Fibroblast of skin of back (primary cell): Measurements from ENCODE around the gene MXRA8. TPM values are rescaled to one million over a fixed set of nuclear protein-coding genes. Genes with fewer than 3 reads are reported as not detected.
A peak's percentile ranks its signal among the peaks of the same experiment; 100 is the strongest.
"Not testable (repeated sequence)": the region's sequence is repeated elsewhere in the genome, so short reads cannot be mapped to it uniquely, and the experiment has no call there.

ENCODE experiments used
- DNase-seq: peaks from one replicate; pipeline ENCODE4 v3.0.0-alpha.2; 2013
- polyA plus RNA-seq, 2 experiments: library from polyadenylated mRNA; unstranded; fragments of 120-200 nt; gene quantifications; one replicate each; pipeline ENCODE4 v1.2.1, GENCODE V29; 2013; ENCODE audit not compliant: insufficient read length in 2 of 2

Gene MXRA8, protein sequence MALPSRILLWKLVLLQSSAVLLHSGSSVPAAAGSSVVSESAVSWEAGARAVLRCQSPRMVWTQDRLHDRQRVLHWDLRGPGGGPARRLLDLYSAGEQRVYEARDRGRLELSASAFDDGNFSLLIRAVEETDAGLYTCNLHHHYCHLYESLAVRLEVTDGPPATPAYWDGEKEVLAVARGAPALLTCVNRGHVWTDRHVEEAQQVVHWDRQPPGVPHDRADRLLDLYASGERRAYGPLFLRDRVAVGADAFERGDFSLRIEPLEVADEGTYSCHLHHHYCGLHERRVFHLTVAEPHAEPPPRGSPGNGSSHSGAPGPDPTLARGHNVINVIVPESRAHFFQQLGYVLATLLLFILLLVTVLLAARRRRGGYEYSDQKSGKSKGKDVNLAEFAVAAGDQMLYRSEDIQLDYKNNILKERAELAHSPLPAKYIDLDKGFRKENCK
- 403 TPM for polyA plus RNA-seq (2013, experiment 1 of 2; ENCODE audit: insufficient read length)
- polyA plus RNA-seq (2013, experiment 2 of 2; ENCODE audit: insufficient read length), result 386 TPM

GRCh38 chr1:1358433-1359271 lies at the start of gene MXRA8:
Gene MXRA8, minus strand, starts transcription at chr1:1358555. Its CDS starts 51 bp downstream, at chr1:1358504.
- peak; percentile 94 for DNase-seq

- DNase-seq, result peak; percentile 38
Measured at GRCh38 chr1:1407636-1408318, 49.4 kb upstream of the MXRA8 start.

DNA sequence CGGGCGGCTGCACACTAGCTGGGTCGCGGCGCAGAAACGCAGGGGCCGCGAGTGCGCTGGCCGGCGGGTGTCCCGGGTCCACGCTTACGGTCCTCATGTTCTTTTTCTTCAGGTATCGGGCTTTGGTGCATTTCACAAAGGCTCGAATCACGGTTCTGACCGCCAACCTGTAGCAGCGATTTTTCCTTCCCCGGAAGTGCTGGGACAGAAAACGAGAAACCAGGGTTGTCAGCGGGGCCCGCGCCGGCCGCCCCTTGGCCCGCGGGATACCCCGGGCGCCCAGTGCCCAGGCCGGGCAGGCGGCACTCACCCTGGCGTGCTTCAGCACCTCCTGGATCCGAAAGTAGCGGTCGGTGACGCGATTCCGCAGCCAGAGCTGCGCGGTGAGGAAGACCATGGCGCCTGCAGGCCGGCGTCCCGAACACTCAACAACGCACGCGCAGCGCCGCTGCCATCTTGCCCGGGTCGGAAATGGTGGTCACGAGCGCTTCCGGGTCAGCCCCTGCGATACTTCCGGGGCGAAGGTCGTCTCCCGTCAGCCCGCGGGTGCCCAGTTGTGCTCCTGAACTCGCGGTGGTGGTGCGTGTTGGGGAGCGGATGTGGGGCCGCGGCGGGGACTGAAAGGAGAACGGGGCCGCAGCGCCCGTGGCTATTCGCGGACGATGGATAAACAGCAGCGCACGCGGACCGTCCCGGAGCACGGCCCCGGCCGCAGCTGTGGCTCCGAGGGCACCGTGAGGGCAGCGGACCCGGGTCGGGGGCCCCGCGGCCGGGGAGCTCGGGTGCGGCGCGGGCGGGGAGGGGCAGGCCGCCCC lies 48.7 kb upstream of the MXRA8 start, which contains the start of gene MRPL20:
Gene MRPL20 (minus strand): TSS at position 473 of the 815 bp plus-strand sequence. CDS start 76 bp downstream, at position 397.
- DNase-seq, result peak; percentile 92

DNA sequence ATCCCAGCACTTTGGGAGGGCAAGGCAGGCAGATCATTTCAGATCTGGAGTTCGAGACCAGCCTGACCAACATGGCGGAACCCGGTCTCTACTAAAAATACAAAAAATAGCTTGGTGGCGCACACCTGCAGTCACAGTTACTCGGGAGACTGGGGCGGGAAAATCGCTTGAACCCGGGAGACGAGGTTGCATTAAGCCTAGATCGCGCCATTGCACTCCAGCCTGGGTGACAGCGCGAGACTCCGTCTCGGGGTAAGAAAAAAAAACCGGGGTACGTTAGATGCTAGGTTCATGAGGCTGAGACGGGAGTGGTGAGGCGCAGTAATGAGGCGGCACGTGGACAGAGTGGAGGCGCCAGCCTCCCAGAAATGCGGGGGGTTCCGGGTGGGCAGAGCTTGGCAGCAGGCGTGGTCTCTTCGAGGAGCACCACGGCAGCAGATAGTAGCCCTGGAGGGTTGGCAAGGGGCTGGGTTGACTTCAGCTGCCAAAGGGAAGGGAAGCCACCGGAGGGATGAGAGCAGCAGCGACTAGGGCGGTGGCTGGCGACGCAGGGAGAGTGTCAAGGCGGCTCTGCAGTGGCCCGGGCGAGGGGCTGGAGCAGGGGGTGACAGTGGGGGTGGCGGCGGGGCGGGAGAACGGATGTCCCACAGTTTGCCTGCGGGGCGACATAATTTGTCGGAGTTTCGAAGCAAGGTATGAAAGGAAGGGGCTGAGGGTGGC lies 47.9 kb upstream of the MXRA8 start:
- no peak for DNase-seq

- DNase-seq, result no peak
Measured at GRCh38 chr1:1403653-1404052, 45.3 kb upstream of the MXRA8 start.

DNA sequence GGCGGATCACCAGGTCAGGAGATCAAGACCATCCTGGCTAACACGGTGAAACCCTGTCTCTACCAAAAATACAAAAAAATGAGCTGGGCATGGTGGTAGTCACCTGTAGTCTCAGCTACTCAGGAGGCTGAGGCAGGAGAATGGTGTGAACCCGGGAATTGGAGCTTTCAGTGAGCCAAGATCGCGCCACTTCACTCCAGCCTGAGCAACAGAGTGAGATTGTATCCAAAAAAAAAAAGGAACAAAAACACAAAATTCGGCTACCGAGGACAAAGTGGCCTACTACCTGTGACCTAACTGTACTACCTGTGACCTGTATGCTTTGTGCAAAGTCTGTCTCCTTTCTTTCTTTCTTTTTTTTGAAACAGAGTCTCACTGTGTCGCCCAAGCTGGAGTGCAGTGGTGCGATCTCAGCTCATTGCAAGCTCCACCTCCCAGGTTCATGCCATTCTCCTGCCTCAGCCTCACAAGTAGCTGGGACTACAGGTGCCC lies 44.6 kb upstream of the MXRA8 start:
- DNase-seq, result not testable (repeated sequence)

DNA sequence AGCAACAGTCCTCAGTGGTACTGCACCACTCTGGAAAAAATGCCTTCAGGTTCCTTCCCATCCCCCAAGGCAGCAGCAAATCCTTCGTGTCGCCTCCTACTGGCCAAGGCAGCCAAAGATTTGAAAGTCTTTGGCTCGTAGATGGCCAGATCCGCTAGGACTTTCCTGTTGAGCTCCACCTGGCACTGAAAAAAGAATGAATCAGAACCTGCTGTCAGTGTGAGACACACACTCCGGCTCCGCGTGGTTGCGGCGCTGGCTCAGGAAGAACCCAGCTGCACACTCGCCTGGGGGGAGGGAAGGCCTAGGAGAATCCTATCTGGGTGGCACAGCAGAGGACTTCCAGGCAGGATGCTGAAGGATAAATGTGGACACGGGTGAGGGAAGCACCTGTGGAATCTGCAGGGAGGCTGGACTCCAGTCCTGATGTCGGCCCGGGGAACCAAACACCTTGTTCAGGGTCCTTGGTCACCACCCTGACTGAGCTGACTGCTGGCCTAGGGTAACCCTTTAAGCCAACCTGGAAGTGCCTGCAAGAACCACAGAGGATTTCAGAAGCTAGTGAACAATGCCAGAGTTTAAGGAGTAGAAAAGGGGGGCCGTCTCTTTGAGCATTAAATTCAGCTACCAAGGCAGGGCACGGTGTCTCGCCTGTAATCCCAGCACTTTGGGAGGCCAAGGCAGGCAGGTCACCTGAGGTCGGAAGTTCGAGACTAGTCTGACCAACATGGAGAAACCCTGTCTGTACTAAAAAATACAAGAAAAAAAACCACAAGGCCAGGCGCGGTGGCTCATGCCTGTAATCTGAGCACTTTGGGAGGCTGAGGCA lies 43.9 kb upstream of the MXRA8 start:
- peak; percentile 52 for DNase-seq

- DNase-seq, result no peak
Measured at GRCh38 chr1:1401457-1402010, 43.2 kb upstream of the MXRA8 start.

DNA sequence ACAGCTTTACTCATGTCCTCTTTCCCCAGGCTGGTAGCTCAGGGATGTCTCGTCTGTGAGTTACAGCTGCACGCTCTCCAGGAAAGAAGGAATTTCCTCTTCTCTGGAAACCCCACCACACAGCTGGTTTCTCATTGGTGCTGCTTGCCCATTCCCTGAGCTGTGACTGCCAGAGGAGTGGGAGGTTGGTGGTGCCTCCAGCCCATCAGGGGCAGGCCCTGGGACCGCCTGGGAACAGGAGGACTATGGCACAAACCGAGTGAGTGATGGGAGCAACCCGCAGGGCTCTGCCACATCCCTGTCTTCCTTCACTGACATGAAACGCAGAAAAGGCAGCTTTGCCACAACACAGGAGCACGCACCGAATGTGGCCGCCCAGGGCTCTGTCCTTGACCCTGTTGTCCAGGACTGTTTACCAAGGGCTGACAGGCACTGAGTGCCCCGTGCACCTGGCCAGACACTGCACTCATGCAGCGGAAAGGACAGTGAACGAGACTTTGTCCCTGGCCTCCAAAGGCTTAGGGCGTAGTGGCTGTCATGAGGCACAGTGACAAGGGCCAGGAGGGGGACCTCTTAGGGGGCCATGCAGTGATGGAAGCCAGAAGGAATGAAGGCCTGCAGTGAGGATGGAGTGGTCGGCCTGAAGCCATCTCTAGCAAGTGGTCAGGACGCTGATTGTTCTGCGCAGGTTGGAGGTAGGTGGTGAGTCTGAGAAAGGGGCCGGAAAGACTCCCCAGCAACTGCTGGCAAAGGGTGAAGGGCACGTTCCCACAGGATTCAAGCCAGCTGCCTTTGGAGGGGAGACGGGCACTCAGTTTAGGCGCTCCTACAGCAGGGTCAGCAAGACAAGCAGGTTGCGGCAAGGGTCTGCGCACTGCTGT lies 42.5 kb upstream of the MXRA8 start:
- DNase-seq, result no peak

GRCh38 chr1:1399872-1400575 lies 41.7 kb upstream of the MXRA8 start:
- DNase-seq, result no peak

DNA sequence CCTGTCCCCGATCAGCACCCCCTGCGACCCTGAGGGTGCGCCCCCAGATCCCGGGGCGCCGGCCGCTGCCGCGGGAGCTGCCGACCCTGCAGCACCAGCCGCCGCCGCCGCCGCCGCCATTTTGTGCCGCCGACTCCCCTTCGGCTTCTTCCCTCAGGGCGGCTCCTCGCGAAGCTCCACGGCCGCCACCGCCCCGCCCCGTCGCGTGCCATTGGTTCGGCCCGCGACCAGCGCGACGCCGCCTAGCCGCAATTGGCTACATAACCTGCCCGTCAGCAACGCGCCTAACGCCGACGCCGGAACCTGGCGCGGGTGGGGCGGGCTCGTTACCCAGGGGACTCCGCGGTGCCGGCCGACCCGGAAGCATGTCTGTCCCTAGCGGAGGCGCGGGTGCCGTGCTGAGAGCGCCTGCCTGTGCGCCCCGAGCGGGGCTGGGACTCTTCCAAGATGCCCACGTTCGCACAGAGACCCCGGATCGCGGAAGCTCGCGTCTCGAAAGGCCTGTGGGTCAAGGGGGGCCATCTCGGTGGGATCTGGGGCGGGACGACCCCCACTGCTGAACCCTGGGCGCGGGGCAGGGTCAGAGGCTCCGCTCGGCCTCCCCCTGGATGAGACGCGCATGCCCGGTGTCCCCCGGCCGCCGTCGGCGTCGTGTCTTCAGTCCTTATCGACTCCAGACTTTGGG lies 41.0 kb upstream of the MXRA8 start, which contains the start of gene CCNL2:
Gene CCNL2 (minus strand): TSS at position 149 of the 685 bp plus-strand sequence. CDS start 29 bp downstream, at position 120.
- DNase-seq, result peak; percentile 98

GRCh38 chr1:1398677-1399186 lies 40.4 kb upstream of the MXRA8 start:
- DNase-seq, result no peak

DNA sequence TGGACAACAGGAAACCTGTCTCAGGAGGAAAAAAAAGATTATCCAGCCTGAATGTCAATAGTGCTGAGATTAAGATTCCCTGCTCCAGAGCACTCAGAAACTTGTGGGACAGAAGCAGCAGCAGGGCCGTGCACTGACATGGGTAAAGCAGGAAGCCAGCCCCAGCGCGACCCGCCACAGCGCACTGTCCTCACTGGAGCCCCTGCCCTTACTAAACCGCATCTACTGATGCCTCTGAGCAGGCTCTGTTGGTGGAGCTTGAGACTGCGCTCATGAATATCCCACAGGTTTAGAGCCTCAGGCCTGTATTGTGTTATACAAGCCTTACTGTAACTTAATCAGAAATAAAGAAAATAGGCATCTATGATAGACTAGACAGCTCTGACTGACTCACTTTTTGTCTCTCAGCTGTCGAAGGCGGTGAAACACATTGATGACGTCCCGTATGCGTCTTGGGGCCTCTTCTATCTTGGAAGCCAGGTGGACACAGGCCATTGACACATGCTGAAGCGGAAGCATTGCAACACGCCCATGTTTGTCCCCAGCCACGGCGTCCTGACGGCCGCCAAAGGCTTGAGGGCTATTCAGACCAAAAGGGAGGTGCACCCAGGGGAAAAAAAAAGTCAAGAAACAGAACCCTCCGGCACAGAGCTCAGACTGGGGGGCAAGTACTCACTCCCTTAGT lies 39.6 kb upstream of the MXRA8 start:
- no peak for DNase-seq

DNA sequence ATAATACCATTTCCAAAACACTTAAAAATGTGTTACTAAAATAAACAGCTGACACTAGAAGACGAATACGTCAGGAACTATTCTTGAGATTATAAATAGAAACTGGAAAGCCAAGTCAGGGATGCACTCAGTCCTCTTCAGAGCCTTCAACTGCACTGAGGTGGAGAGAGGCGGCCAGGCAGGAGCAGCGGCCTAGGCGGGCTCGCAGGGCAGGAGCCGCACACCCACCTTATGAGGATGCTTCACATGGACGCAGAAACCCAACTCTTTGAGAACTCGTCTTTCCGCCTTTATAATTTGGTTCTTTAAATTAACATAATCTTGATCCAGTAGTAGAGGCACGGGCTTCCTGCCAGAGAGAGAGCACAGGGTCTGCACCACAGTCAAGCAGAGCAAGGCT lies 36.8 kb upstream of the MXRA8 start:
- DNase-seq, result no peak

DNA sequence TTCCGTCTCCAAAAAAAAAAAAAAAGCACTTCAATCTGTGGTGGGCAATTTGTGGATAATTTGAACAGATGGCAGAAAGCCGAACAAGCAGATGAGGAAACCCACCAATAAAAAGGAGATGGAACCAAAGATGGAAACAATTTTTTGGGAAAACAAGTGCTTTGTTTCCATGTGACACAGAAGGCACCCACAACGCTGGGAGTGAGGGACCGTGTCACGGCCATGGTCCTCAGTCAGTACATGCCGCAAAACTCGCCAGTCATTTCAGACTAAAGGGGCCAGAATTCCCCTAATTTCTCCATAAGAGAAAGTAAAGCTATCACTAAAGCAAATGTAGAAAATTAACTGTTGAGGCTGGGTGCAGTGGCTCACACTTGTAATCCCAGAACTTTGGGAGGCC lies 35.8 kb upstream of the MXRA8 start:
- no peak for DNase-seq

- no peak for DNase-seq
Measured at GRCh38 chr1:1393428-1393827, 35.1 kb upstream of the MXRA8 start.
